Bronchial epithelial cell (primary cell): ENCODE results near the gene DNAJC27. TPM values are rescaled to one million over a fixed set of nuclear protein-coding genes. Genes with fewer than 3 reads are reported as not detected.

Experiments
- DNase-seq: peaks from one replicate; pipeline ENCODE4 v3.0.0-alpha.2; 2010; ENCODE audit warnings: low read depth
- FAIRE-seq: peaks from 2 replicates; lab custom pipeline; 2011; peaks lifted over from hg19 to GRCh38; lab: Jason Lieb, UNC
- H3K27me3 ChIP-seq: 2 replicates; pipeline ENCODE4 v1.5.1; 2011; ENCODE audit warnings: low read length; ENCODE audit not compliant: control insufficient read depth, insufficient read depth
- H3K36me3 ChIP-seq: 2 replicates; pipeline ENCODE4 v1.5.1; 2011; ENCODE audit warnings: low read length; ENCODE audit not compliant: control insufficient read depth, insufficient read depth
- H3K4me3 ChIP-seq: 2 replicates; pipeline ENCODE4 v1.5.1; 2011; ENCODE audit warnings: mild to moderate bottlenecking, low read depth, low read length, control low read depth
- CTCF ChIP-seq: IDR thresholded peaks from 2 replicates; pipeline ENCODE4 v1.5.1; 2011; ENCODE audit warnings: mild to moderate bottlenecking, moderate library complexity, low read length, control low read depth, inconsistent platforms; ENCODE audit not compliant: insufficient read depth, severe bottlenecking
- total RNA-seq: library from RNA; depleted of rRNA; stranded (reverse); fragments of >200 nt; gene quantifications from 2 replicates; pipeline ENCODE4 v1.2.1, GENCODE V29; 2014

Gene DNAJC27
- total RNA-seq, 1 donor from 2014 or later: 5.3 TPM

GRCh38 chr2:24915175-24915574, 56.6 kb downstream of the DNAJC27 start:
- no peak for TF ChIP-seq CTCF
- DNase-seq: no peak
- FAIRE-seq: no peak
- Histone ChIP-seq H3K4me3 (no peak overlapping the region), H3K36me3 (peaks cover 13% of the 10 kb centered on the region), H3K27me3 (no peaks in the 10 kb centered on the region)

- no peak for TF ChIP-seq CTCF
- no peaks in the 10 kb centered on the region for H3K27me3 ChIP-seq
- H3K4me3 ChIP-seq: no peak overlapping the region
- no peak for FAIRE-seq
- peaks cover 13% of the 10 kb centered on the region for H3K36me3 ChIP-seq
- DNase-seq: no peak
Measured at GRCh38 chr2:24914713-24915112, 57.0 kb downstream of the DNAJC27 start.

- DNase-seq: no peak
- H3K36me3 ChIP-seq: peaks cover 13% of the 10 kb centered on the region
- no peak for FAIRE-seq
Measured at GRCh38 chr2:24913911-24914310, 57.8 kb downstream of the DNAJC27 start.

GRCh38 chr2:24912986-24913385, 58.8 kb downstream of the DNAJC27 start:
- DNase-seq: no peak
- H3K36me3 ChIP-seq: peaks cover 7% of the 10 kb centered on the region

More at GRCh38 chr2:24913911-24914310, 57.8 kb downstream of the DNAJC27 start:
- Histone ChIP-seq H3K27me3 (no peaks in the 10 kb centered on the region), H3K4me3 (no peak overlapping the region)
- no peak for TF ChIP-seq CTCF

GRCh38 chr2:24912523-24912922, 59.2 kb downstream of the DNAJC27 start:
- FAIRE-seq (no peak), DNase-seq (no peak)
- no peak for TF ChIP-seq CTCF
- Histone ChIP-seq H3K4me3 (no peak overlapping the region), H3K36me3 (peaks cover 3% of the 10 kb centered on the region), H3K27me3 (no peaks in the 10 kb centered on the region)

More at GRCh38 chr2:24912986-24913385, 58.8 kb downstream of the DNAJC27 start:
- no peak for TF ChIP-seq CTCF
- no peak for FAIRE-seq
- Histone ChIP-seq H3K27me3 (no peaks in the 10 kb centered on the region), H3K4me3 (no peak overlapping the region)

- no peak for DNase-seq
- H3K4me3 ChIP-seq: no peak overlapping the region
- no peaks in the 10 kb centered on the region for H3K27me3 ChIP-seq
- no peak for FAIRE-seq
- peaks cover 3% of the 10 kb centered on the region for H3K36me3 ChIP-seq
- TF ChIP-seq CTCF: no peak
Measured at GRCh38 chr2:24910245-24910644, 61.5 kb downstream of the DNAJC27 start.
